SK-N-SH treated with all-trans-retinoic acid at 6 μM for 48 hours (cell line): ENCODE results near the gene HSPA1B.

Experiments used
- ATAC-seq: fragments of 200-7000 bp; cut with Tn5 transposase; 3 replicates; pipeline ENCODE4 v1.9.1; 2020; ENCODE audit warnings: mild to moderate bottlenecking, moderate library complexity
- ARNTL ChIP-seq: fragments of 450-650 bp; formaldehyde crosslinking; IDR thresholded peaks from 2 replicates; pipeline ENCODE4 v1.5.0; 2020; ENCODE audit warnings: low read depth, mild to moderate bottlenecking, moderate library complexity, borderline replicate concordance
- BACH2 ChIP-seq: fragments of 250-450 bp; sonication (Bioruptor Pico); IDR thresholded peaks from 2 replicates; pipeline ENCODE4 v1.9.0; 2021; ENCODE audit warnings: mild to moderate bottlenecking, borderline replicate concordance
- CREB5 ChIP-seq: fragments of 250-450 bp; sonication (Bioruptor Pico); IDR thresholded peaks from 2 replicates; pipeline ENCODE4 v1.5.1; 2020; ENCODE audit warnings: low read depth, mild to moderate bottlenecking, moderate library complexity
- CSDC2 ChIP-seq: fragments of 250-450 bp; sonication (Bioruptor Pico); IDR thresholded peaks from 2 replicates; pipeline ENCODE4 v1.5.0; 2020; ENCODE audit warnings: mild to moderate bottlenecking, moderate library complexity
- CSRNP3 ChIP-seq: fragments of 250-450 bp; sonication (Bioruptor Pico); IDR thresholded peaks from 2 replicates; pipeline ENCODE4 v1.5.1; 2021; ENCODE audit warnings: mild to moderate bottlenecking, moderate library complexity
- ESRRG ChIP-seq: fragments of 250-450 bp; sonication (Bioruptor Pico); IDR thresholded peaks from 2 replicates; pipeline ENCODE4 v1.6.1; 2021; ENCODE audit warnings: mild to moderate bottlenecking
- GLIS3 ChIP-seq: fragments of 250-450 bp; sonication (Bioruptor Pico); IDR thresholded peaks from 2 replicates; pipeline ENCODE4 v1.5.0; 2020; ENCODE audit warnings: mild to moderate bottlenecking, moderate library complexity
- ISL1 ChIP-seq: fragments of 250-450 bp; sonication (Bioruptor Pico); IDR thresholded peaks from 2 replicates; pipeline ENCODE4 v2.1.2; 2022; ENCODE audit warnings: mild to moderate bottlenecking, moderate library complexity
- OSR1 ChIP-seq: fragments of 250-450 bp; sonication (Bioruptor Pico); IDR thresholded peaks from 2 replicates; pipeline ENCODE4 v1.8.0; 2022; ENCODE audit warnings: moderate library complexity, mild to moderate bottlenecking, inconsistent platforms
- PATZ1 ChIP-seq: fragments of 250-450 bp; sonication (Bioruptor Pico); IDR thresholded peaks from 2 replicates; pipeline ENCODE4 v1.8.0; 2020; ENCODE audit warnings: mild to moderate bottlenecking, moderate library complexity, borderline replicate concordance
- POU6F1 ChIP-seq: fragments of 250-450 bp; sonication (Bioruptor Pico); IDR thresholded peaks from 2 replicates; pipeline ENCODE4 v1.8.0; 2021; ENCODE audit warnings: low read depth, mild to moderate bottlenecking, moderate library complexity, borderline replicate concordance
- RARB ChIP-seq: fragments of 250-450 bp; sonication (Bioruptor Pico); IDR thresholded peaks from 2 replicates; pipeline ENCODE4 v1.8.0; 2021; ENCODE audit warnings: mild to moderate bottlenecking, moderate library complexity
- SNAI2 ChIP-seq: fragments of 250-450 bp; sonication (Bioruptor Pico); IDR thresholded peaks from 2 replicates; pipeline ENCODE4 v1.5.0; 2020; ENCODE audit warnings: mild to moderate bottlenecking, moderate library complexity
- TCF4 ChIP-seq: fragments of 250-450 bp; sonication (Bioruptor Pico); IDR thresholded peaks from 2 replicates; pipeline ENCODE4 v1.8.0; 2021; ENCODE audit warnings: mild to moderate bottlenecking, moderate library complexity, borderline replicate concordance
- TOX ChIP-seq: fragments of 250-450 bp; sonication (Bioruptor Pico); IDR thresholded peaks from 2 replicates; pipeline ENCODE4 v1.8.0; 2021; ENCODE audit warnings: mild to moderate bottlenecking, moderate library complexity, borderline replicate concordance
- TSHZ2 ChIP-seq: fragments of 250-450 bp; sonication (Bioruptor Pico); IDR thresholded peaks from 2 replicates; pipeline ENCODE4 v1.5.0; 2020; ENCODE audit warnings: mild to moderate bottlenecking, moderate library complexity
- ZC3H10 ChIP-seq: fragments of 250-450 bp; sonication (Bioruptor Pico); IDR thresholded peaks from 2 replicates; pipeline ENCODE4 v1.5.1; 2021; ENCODE audit warnings: mild to moderate bottlenecking, moderate library complexity
- ZFP3 ChIP-seq: fragments of 250-450 bp; sonication (Bioruptor Pico); IDR thresholded peaks from 2 replicates; pipeline ENCODE4 v1.5.0; 2020; ENCODE audit warnings: mild to moderate bottlenecking, moderate library complexity
- ZFP30 ChIP-seq: fragments of 450-650 bp; formaldehyde crosslinking; IDR thresholded peaks from 2 replicates; pipeline ENCODE4 v1.5.0; 2022; ENCODE audit warnings: mild to moderate bottlenecking, moderate library complexity
- ZNF565 ChIP-seq: fragments of 450-650 bp; formaldehyde crosslinking; conservative IDR thresholded peaks from 2 replicates; pipeline ENCODE4 v1.5.0; 2020; ENCODE audit warnings: low read depth, mild to moderate bottlenecking, moderate library complexity
- ZNF70 ChIP-seq: fragments of 450-650 bp; formaldehyde crosslinking; IDR thresholded peaks from 2 replicates; pipeline ENCODE4 v1.5.0; 2020; ENCODE audit warnings: mild to moderate bottlenecking, moderate library complexity
- ZNF8 ChIP-seq: fragments of 450-650 bp; formaldehyde crosslinking; IDR thresholded peaks from 2 replicates; pipeline ENCODE4 v1.5.0; 2020; ENCODE audit warnings: mild to moderate bottlenecking, moderate library complexity

The HSPA1B gene

GRCh38 chr6:31825553-31825952 lies 2.0 kb upstream of the HSPA1B start:
- no peak for ATAC-seq
- no peak for TF ChIP-seq TCF4
- TF ChIP-seq POU6F1 (CRISPR knock-in tag) = no peak
- no peak for TF ChIP-seq GLIS3 (CRISPR knock-in tag)
- TF ChIP-seq ZFP3 (CRISPR knock-in tag) = no peak
- no peak for TF ChIP-seq TOX (CRISPR knock-in tag)
- TF ChIP-seq ARNTL (CRISPR knock-in tag) = no peak
- no peak for TF ChIP-seq ISL1 (CRISPR knock-in tag)
- no peak for TF ChIP-seq CSRNP3
- TF ChIP-seq TSHZ2 (CRISPR knock-in tag) = no peak
- TF ChIP-seq RARB = no peak
- TF ChIP-seq ESRRG (CRISPR knock-in tag) = no peak
- no peak for TF ChIP-seq BACH2 (CRISPR knock-in tag)
- no peak for TF ChIP-seq OSR1 (CRISPR knock-in tag)
- no peak for TF ChIP-seq ZNF565 (CRISPR knock-in tag)

- peak; percentile 36 for ATAC-seq
- TF ChIP-seq CSDC2 (CRISPR knock-in tag) (no peak), RARB (no peak), ZC3H10 (CRISPR knock-in tag) (no peak), ZNF565 (CRISPR knock-in tag) (no peak), ZFP30 (CRISPR knock-in tag) (no peak), OSR1 (CRISPR knock-in tag) (no peak), PATZ1 (no peak), ZNF70 (CRISPR knock-in tag) (no peak)
- TF ChIP-seq, all 23 proteins: peak for 0
These were observed 699 bp upstream of the HSPA1B start for GRCh38 chr6:31826793-31827285.

GRCh38 chr6:31829633-31830283 lies 2.2 kb downstream of the HSPA1B start:
- TF ChIP-seq POU6F1 (CRISPR knock-in tag) (no peak), CSDC2 (CRISPR knock-in tag) (no peak), TCF4 (no peak), CREB5 (CRISPR knock-in tag) (no peak), ARNTL (CRISPR knock-in tag) (no peak), BACH2 (CRISPR knock-in tag) (no peak), ESRRG (CRISPR knock-in tag) (no peak), PATZ1 (no peak), TOX (CRISPR knock-in tag) (no peak), SNAI2 (no peak), ISL1 (CRISPR knock-in tag) (no peak), RARB (no peak), GLIS3 (CRISPR knock-in tag) (no peak), CSRNP3 (no peak), ZNF8 (no peak)
- peak; percentile 2; the same call in 1 of the 3 replicates for ATAC-seq
